Occipital lobe (tissue), 2 donors: ENCODE measurements around the gene LYZ. TPM values are rescaled to one million over a fixed set of nuclear protein-coding genes. Genes with fewer than 3 reads are reported as not detected.
"Not testable (repeated sequence)": the region's sequence is repeated elsewhere in the genome, so short reads cannot be mapped to it uniquely, and the experiment has no call there.

ENCODE experiments used
- DNase-seq: peaks from one replicate; lab custom pipeline; 2025; lab: John Stamatoyannopoulos, UW
- total RNA-seq: library from RNA; depleted of rRNA; stranded (reverse); fragments of >200 nt; gene quantifications from one replicate; pipeline ENCODE4 v1.2.3, GENCODE V29; 2014

LYZ gene
- 4.5 TPM for total RNA-seq

DNA sequence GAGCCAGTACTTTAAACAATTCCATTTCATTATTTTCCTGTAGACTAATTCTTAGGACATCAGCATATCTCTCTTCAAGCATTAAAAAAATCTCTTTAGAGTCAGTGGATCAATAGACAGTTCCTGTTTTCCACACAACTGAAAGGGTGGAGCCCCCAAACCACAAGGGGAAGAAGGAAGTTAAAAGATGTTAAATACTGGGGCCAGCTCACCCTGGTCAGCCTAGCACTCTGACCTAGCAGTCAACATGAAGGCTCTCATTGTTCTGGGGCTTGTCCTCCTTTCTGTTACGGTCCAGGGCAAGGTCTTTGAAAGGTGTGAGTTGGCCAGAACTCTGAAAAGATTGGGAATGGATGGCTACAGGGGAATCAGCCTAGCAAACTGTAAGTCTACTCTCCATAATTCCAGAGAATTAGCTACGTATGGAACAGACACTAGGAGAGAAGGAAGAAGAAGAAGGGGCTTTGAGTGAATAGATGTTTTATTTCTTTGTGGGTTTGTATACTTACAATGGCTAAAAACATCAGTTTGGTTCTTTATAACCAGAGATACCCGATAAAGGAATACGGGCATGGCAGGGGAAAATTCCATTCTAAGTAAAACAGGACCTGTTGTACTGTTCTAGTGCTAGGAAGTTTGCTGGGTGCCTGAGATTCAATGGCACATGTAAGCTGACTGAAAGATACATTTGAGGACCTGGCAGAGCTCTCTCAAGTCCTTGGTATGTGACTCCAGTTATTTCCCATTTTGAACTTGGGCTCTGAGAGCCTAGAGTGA lies at the start of gene LYZ:
LYZ (plus strand) TSS at position 220 of the 777 bp plus-strand sequence; CDS start at position 248, 28 bp downstream.
- DNase-seq, result no peak

DNA sequence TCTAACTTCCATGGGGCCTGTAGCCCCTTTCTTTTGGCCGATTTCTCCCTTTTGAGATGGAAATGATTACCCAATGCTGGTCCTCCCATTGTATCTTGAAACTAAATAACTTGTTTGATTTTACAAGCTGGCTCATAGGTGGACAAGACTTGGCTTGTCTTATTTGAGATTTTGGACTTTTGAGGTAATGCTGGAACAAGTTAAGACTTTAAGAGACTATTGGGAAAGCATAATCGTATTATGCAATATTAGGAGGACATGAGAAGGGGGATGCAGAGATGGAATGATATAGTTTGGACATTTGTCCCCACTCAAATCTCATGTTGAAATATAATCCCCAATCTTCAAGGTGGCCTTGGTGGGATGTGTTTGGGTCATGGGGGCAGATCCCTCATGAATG lies 49.2 kb upstream of the LYZ start:
- no peak for DNase-seq

DNA sequence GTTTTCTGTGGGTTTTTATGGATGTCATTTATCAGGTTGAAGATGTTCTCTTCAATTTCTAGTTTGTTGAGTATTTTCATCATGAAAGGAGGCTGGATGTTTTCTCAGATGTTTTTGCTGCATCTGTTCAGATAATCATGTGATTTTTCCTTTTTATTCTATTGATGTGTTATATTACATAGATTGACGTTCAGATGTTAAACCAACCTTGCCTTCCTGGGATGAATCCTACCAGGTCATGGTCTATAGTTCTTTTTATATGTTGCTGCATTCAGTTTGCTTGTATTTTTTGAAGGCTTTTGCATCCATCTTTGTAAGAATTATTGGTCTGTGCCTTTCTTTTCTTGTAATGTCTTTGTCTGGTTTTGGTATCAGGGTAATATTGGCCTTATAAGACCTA lies 43.9 kb upstream of the LYZ start:
- DNase-seq, result no peak

DNA sequence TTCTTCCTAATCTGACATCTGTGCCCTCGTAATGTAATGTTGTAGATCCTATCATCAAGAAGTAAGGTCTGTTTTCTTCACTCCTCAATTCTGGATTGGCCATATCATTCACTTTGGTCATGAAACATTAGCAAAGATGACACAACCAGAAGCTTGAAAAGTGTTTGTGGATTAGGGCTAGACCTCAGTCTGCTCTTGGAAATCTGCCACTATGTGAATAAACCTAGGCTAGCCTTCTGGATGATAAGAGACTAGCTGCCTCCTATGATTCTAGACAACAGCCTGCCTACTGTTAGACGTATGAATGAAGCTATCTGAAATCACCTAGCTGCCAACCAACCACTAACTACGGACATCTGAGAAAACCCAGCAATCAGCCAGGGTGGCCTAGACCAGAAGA lies 38.7 kb upstream of the LYZ start:
- no peak for DNase-seq

DNA sequence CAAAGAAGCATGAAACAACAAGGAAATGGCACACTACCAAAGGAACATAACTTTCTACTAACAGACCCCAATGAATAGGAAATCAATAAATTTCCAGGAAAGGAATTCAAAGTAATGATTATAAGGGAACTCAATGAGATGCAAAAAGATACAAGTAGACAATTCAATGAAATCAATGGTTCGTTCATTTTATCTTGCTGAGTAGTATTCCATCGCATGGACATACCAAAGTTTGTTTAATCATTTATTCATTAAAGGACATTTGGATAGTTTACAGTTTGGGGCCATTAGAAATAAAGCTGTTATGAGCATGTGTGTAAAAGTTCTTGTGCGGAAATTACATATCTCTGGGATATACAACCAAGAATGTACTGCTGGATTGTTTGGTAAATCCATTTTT lies 35.0 kb upstream of the LYZ start:
- no peak for DNase-seq

DNA sequence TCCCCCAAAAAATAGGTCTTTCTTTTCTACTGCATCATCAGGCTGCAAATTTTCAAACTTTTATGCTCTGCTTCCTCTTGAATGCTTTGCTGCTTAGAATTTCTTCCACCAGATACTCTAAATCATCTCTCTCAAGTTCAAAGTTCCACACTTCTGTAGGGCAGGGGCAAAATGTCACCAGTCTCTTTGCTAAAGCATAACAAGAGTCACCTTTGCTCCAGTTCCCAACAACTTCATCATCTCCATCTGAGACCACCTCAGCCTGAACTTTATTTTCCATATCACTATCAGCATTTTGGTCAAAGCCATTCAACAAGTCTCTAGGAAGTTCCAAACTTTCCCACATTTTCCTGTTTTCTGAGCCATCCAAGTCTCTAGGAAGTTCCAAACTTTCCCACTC lies 31.4 kb upstream of the LYZ start:
- not testable (repeated sequence) for DNase-seq

DNA sequence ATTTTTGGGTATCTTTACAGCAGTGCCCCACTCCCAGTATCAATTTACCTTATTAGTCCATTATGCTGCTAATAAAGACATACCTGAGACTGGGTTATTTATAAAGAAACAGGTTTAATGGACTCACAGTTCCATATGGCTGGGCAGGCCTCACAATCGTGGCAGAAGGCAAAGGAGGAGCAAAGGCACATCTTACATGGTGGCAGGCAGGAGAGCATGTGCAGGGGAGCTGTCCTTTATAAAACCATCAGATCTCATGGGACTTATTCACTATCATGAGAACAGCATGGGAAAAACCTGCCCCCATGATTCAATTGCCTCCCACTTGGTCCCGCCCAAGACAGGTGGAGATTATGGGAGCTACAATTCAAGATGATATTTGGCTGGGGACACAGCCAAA lies 30.9 kb upstream of the LYZ start:
- not testable (repeated sequence) for DNase-seq

DNA sequence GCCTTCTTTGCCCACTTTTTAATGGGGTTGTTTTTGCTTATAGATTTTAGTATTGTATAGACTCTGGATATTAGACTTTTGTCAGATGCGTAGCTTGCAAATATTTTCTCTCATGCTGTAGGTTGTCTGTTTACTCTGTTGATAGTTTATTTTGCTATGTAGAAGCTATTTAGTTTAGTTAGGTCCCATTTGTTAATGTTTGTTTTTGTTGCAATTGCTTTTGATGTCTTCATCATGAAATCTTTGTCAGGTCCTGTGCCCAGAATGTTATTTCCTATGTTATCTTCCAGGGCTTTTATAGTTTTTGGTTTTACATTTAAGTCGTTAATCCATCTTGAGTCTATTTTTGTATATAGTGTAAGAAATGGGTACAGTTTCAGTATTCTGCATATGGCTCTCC lies 30.0 kb upstream of the LYZ start:
- no peak for DNase-seq

DNA sequence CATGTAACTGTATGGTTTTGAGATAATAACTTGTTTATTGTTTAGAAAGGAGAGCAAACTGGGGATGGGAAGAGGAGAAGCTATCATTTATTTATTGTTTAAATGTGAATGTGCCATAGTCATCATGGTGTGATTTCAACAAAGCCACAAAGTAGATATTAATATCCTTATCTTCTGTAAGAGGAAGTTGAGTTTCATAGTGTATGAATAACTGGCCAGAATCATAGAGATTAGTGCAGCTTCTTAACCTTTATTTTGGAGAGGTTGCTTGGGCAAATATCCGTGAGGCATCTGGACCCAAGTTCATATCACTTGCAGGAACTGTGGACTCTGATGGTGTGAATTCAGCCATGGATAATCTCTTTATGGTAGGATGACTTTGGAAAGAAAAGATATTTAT lies 26.8 kb upstream of the LYZ start:
- no peak for DNase-seq

DNA sequence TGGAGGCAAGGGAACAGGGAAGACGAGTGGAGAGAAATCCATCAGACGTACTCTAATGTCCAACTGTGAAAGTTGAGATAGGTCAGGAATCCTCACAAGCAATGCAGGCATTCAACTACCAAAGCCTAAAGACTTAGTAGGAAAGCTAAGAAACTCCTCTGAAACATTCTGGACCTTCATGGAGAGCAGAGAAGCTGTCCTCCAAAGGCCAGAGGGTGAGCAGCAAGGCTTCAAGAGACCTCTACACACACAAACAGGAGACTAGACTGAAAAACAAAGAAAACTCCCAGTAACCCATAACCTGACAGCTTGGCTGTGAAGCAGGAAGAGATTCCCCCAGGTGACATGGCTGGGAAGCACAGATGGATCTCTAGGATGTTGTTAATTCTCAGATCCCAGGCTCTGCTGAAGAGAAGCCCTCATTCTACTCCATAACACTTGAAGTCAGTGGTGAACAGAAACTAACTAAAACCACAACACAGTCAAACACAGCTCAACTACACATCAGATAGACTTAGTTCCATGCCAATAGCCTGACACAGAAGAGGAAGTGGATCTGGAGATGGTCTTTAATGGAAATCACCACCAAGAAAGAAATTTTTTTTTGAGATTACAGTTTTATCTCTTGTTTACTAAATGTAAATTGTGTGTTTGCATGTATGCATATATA lies 23.2 kb upstream of the LYZ start:
- DNase-seq, result no peak

DNA sequence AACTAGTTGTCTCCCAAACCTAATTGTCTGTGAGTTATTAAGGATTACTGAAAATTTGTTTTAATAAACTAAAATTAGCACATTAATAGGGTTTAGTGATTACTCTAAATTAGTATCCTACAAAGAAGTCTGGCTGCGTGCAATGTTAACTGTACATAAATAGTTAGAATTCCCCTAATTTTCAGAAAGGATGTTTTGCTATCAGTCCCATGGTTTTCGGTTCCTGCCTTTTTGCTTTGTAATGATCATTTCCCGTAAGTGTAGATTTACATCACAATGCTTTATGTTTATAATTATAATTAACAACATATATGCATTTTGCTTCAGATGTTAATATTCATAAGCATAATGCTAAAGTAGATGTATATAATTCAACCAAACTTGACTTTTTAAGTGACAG lies 19.8 kb upstream of the LYZ start:
- DNase-seq, result no peak

DNA sequence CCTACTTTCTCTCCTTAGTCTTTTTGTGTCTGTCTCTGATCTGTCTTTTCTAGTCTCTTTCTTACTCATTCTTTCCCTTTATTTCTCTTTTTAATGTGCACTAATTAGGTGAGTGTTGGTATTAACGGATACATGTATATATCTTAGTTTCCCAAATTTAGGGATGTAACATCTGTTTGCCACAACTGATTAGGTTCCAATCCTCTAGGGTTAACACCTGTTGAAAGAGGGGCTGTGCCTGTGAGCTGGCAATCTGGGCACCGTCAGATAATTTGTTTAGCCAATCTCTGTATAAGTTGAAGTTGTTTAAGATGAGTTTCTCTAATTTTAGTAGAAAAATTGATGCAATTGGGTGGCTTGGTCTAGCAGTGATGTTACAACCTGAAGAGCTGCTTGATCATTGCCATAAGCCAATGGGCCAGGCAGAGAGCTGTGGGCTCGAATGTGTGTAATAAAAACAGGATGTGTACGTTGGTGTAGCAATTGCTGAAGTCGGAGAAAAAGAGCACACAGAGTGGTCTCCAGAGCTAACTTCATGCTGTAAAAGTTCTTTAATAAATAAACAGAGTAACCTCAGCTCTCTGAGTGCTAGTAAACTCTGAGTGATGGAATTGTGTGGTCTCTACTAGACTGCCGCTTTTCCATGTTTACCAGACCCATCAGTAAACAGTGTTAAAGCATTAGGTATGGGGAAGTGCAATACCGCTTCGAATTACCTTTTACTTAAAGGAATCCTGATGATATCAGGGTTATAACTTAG lies 18.3 kb upstream of the LYZ start:
- DNase-seq, result no peak

DNA sequence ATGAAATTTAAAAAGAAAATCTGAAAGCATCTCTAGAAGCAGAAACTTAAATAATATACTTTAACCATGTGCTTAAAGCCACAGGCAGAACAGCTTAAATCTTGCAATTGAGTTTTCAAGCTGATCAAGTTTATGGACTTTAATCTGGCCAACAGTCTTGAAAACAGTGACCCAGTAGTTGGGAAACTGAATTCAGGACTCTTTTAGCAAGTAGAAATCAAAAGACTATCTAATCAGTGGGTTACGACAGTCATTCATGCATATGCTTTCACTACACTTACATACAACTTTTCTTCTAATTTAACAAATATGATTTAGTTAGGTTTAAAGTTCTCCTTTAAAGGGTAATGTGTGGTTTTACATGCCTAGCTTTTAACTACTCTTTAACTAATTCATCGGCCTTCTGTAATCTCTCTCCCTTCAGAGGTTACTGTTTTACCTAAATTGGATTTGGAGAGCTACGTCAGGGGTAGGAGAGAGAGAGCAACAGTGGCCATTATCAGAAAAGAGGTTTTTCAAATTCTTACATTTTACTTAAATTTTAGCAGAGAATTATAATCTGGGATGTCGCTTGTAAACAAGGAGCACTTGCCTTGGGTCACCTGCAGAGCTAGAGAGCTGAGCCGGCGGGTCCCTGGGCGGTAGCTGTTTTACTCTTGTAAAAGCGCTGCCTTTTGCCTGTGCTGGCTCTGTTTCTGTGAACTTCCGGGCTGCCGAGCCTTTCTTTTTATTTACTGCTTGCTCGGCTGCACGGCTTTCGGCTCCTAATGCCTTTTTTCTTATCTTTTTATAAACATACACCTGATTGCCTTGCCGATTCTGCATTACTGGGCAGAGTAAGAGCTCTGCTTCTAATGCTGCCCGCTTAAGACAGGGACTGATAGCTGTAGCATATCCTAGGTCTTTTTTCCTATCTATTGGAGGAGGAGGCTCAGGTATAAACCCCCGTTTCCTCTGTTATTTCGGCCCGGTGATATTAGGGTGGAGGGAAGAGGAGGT lies 17.4 kb upstream of the LYZ start:
- no peak for DNase-seq

DNA sequence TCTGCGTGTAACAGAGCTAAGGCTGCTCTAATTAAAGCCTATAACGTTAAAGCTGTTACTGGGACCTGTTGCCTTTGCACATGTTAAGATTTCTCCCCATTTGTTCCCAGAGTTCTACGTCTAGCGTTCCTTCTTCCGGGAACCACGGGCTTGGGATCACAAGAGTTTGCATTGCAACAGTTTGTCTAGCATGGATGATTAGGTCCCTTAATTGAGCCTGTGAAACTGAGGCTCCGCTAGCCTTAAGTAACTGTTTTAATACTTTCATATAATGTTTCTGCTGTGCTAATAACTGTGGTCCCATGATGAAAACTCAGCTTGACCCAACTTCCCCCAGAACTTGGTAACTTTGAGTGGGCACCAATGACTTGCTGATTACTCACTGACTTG lies 16.7 kb upstream of the LYZ start:
- no peak for DNase-seq

DNA sequence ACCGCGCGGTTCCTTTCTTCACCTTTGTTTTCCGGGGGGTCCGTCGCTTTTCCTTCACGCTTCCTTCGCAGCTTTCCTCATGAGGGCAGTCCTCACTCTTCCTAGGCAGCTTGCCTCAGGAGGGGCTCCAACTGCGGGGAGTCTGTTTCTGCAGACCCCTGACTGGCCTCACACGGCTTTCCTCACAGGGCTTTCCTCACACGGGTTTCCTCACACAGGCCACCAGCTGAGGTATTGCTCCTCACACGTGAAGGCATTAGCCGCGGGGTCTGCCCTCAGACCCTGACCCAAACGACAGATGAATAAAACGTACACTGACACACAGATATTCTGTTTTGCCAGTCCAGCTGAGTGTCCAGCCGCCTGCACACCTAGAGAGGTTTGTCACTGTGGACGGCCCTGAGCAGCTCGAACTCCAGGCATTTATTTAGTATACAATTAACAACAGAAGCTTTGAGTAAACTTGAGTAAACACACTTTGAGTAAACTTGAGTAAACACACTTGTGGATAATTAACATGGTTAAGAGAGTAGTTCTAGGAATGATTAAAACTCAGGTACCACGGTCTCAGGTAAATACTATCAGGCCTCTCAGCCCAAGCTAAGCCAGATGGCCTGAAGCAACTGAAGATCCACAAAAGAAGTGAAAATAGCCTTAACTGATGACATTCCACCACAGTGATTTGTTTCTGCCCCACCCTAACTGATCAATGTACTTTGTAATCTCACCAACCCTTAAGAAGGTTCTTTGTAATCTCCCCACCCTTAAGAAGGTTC lies 16.1 kb upstream of the LYZ start:
- DNase-seq, result no peak

DNA sequence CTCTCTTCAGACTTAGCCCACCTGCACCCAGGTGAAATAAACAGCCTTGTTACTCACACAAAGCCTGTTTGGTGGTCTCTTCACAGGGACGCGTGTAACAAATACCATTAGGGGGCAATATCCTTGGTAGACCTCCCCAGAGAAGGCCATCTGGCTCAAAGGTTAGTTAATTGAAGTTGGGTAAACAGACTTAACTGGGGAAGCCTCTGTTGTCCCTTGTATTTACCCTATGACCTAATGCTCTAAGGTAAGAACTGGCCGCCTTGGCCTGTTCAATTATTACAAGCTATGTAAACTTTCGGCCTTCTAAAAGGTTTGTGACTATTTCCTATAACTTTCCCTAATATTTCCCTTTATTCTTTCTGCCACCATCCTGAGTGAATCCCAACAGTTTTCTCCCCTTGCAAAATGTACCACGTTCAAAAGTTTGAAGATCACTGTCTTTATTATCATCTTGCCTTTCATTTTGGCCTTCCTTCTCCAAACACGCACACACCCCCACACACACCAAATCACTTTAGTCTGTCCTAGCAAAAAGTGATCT lies 15.3 kb upstream of the LYZ start:
- no peak for DNase-seq

DNA sequence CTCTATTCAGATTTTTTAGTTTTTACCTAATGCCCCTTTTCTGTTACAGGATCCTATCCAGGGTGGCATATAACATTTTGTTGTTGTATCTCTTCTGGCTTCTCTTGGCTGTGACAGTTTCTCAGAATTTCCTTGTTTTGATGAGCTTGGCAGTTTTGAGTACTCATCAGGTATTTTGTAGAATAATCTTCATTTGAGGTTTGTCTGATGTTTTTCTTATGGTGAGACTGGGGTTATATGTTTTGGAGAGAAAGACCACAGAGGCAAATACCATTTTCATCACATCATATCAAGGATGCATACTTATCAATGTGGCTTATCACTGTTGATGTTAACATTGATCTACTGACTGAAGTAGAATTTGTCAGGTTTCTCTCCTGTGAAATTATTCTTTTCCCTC lies 14.0 kb upstream of the LYZ start:
- DNase-seq, result no peak

DNA sequence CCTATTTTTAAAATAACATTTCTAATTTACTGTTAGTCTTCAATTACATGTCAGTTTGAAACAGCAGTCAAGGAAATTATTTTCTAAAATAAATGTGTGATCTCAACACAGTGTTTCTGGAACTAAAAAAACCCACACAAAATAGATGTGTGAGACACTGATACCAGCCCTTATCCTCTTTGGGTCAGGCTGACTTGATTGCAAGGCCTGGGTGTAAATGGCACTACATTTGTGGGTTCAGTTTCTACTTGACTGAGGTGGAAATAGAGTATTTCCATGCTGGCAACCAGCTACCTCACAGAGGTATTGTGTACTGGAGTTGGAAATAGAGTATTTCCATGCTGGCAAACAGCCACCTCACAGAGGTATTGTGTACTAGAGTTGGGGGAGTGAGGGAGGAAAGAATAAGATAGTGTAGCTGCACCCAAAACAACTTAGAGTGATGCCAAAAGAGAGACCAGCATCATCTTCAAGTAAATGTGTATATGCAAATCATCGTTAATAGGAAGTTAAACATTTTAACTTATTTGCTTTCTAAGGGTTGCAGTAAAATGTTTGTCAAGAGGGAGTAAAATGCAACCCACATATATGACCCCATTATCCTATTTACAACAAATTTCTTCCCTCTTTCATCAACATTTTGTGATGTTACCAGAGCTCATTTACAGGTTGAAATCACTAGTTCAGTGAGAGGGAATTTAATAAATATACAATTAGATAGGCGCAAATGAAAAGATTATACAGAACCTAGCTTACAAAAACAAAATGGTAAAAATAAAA lies 10.7 kb upstream of the LYZ start:
- no peak for DNase-seq

DNA sequence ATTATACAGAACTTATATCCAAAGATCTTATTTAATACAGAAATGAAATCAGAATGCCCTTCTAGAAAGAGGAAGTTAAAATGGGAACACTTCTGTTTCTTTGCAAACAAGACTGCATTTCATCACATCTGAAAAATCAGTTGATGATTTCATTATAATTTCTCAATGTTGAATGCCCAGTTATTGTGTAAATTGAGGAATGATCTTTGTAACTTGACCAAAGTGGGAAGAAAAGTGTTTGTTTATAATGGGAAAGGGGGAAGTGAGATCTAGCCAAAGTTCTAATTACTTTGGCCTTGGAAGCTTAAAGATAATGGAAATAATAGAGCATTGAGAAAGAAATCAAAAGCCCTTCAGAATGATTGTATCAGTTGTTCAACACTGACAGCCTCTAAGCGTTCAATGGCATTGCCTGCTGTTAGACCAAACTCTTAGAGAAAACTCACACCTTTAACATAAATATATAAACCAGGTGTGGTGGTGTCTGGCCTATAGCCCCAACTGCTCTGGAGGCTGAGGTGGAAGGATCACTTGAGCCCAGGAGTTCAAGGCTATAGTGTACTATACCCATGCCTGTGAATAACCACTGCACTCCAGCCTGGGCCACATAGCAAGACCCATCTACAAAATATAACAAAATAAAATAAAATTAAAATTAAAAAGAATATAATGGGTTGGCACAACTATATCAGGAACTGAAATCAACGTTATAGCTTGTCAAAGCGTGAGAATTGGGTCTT lies 9.9 kb upstream of the LYZ start:
- no peak for DNase-seq
